ENCODE results near the gene EGR1.

GRCh38 chr5:138466125-138466899 is 1.0 kb downstream of the EGR1 start:
- TF ChIP-seq POLR2AphosphoS5 (IDR thresholded peaks at IDR 0.05; ENCODE audit: low read depth, low read length) (no peak; the same call in 1 of the 2 replicates), POLR2A (IDR thresholded peaks at IDR 0.05; ENCODE audit: low read depth, low read length) (no peak), TAF1 (IDR thresholded peaks at IDR 0.05; ENCODE audit: low read depth, low read length) (no peak), SPI1 (IDR thresholded peaks at IDR 0.05; ENCODE audit: low read depth, low read length) (no peak), PAX5 (IDR thresholded peaks at IDR 0.05; ENCODE audit: insufficient read depth, low read length, severe bottlenecking) (no peak)
